Fibroblast of upper back skin (primary cell): Measurements from ENCODE around the gene EPC1.
"Not testable (repeated sequence)": the region's sequence is repeated elsewhere in the genome, so short reads cannot be mapped to it uniquely, and the experiment has no call there.

Experiments
- DNase-seq: peaks from one replicate; pipeline ENCODE4 v3.0.0-alpha.2; 2013

EPC1 gene

GRCh38 chr10:32266979-32267378 lies 80.0 kb downstream of the EPC1 start:
- no peak for DNase-seq

GRCh38 chr10:32266566-32266965 lies 80.4 kb downstream of the EPC1 start:
- no peak for DNase-seq

GRCh38 chr10:32265756-32266155 lies 81.2 kb downstream of the EPC1 start:
- DNase-seq = no peak

- DNase-seq = no peak
Measured at GRCh38 chr10:32263300-32263699, 83.7 kb downstream of the EPC1 start.

- DNase-seq = no peak
Measured at GRCh38 chr10:32259551-32259950, 87.4 kb downstream of the EPC1 start.

GRCh38 chr10:32256613-32257437 lies 90.1 kb downstream of the EPC1 start:
- peak; percentile 37 for DNase-seq

- no peak for DNase-seq
Measured at GRCh38 chr10:32253821-32254220, 93.1 kb downstream of the EPC1 start.

GRCh38 chr10:32253276-32253675 lies 93.7 kb downstream of the EPC1 start:
- no peak for DNase-seq

- not testable (repeated sequence) for DNase-seq
Measured at GRCh38 chr10:32250489-32250888, 96.5 kb downstream of the EPC1 start.

GRCh38 chr10:32246685-32247084 lies 100.3 kb downstream of the EPC1 start:
- DNase-seq = no peak

- DNase-seq = no peak
Measured at GRCh38 chr10:32245760-32246159, 101.2 kb downstream of the EPC1 start.

- no peak for DNase-seq
Measured at GRCh38 chr10:32244421-32245207, 102.3 kb downstream of the EPC1 start.

GRCh38 chr10:32244011-32244410 lies 102.9 kb downstream of the EPC1 start:
- DNase-seq = no peak

GRCh38 chr10:32241946-32242345 lies 105.0 kb downstream of the EPC1 start:
- peak; percentile 20 for DNase-seq

GRCh38 chr10:32240471-32240870 lies 106.5 kb downstream of the EPC1 start:
- DNase-seq = no peak

- peak; percentile 79 for DNase-seq
Measured at GRCh38 chr10:32239769-32240168, 107.2 kb downstream of the EPC1 start.

- DNase-seq = peak; percentile 75
Measured at GRCh38 chr10:32237644-32238345, 109.2 kb downstream of the EPC1 start.

- no peak for DNase-seq
Measured at GRCh38 chr10:32234471-32234870, 112.5 kb downstream of the EPC1 start.

- not testable (repeated sequence) for DNase-seq
Measured at GRCh38 chr10:32233375-32233774, 113.6 kb downstream of the EPC1 start.

GRCh38 chr10:32232378-32232777 lies 114.6 kb downstream of the EPC1 start:
- no peak for DNase-seq

GRCh38 chr10:32229788-32230187 lies 117.2 kb downstream of the EPC1 start:
- DNase-seq = not testable (repeated sequence)

GRCh38 chr10:32229170-32229569 lies 117.8 kb downstream of the EPC1 start:
- no peak for DNase-seq

GRCh38 chr10:32227802-32228201 lies 119.2 kb downstream of the EPC1 start:
- DNase-seq = no peak
